ENCODE measurements around the gene CERS1. TPM values are rescaled to one million over a fixed set of nuclear protein-coding genes. Genes with fewer than 3 reads are reported as not detected.
A peak's percentile ranks its signal among the peaks of the same experiment; 100 is the strongest.

Gene CERS1
- polyA plus RNA-seq, 3 donors = not detected

DNA sequence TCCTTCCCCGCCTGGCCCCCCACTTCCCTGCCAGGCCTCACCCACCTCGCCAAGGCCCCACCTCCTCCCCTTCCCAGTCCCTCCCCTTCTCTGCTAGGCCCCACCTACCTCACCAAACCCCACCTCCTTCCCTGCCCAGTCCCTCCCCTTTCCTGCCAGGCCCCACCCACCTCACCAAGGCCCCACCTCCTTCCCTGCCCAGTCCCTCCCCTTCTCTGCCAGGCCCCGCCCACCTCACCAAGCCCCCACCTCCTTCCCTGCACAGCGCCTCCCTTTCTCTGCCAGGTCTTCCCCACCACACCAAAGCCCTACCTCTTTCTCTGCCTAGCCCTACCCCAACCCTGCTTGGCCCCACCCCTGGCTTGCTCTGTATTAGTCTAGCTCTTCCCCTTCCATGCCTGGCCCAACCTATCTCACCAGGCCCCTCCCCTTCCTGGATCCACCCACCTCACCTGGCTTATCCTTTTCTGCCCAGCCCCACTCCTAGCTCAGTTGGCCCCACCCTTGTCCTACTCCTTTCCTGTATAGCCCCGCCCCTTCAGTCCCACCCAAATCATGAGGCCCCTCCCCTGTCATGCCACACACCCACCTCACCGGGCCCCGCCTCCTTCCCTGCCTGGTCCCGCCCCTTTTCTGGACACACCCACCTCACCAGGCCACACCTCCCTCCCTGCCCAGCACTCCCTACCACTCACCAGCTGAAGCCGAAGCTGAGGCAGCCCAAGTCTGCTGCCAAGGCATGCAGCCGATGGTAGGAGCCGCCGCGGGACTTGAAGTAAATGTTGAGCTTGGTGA is 16.2 kb downstream of the CERS1 start:
- H3K4me2 ChIP-seq (replicated peaks; ENCODE audit: extremely low read depth, low read length, poor library complexity, severe bottlenecking) = no peak overlapping the region
- TF ChIP-seq, protein P1, sequence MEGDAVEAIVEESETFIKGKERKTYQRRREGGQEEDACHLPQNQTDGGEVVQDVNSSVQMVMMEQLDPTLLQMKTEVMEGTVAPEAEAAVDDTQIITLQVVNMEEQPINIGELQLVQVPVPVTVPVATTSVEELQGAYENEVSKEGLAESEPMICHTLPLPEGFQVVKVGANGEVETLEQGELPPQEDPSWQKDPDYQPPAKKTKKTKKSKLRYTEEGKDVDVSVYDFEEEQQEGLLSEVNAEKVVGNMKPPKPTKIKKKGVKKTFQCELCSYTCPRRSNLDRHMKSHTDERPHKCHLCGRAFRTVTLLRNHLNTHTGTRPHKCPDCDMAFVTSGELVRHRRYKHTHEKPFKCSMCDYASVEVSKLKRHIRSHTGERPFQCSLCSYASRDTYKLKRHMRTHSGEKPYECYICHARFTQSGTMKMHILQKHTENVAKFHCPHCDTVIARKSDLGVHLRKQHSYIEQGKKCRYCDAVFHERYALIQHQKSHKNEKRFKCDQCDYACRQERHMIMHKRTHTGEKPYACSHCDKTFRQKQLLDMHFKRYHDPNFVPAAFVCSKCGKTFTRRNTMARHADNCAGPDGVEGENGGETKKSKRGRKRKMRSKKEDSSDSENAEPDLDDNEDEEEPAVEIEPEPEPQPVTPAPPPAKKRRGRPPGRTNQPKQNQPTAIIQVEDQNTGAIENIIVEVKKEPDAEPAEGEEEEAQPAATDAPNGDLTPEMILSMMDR (IDR thresholded peaks at IDR 0.05) = no peak
- peaks cover 1 to 8% (median 6%) of the 10 kb centered on the region in 7 donors for H3K9me3 Mint-ChIP-seq
- peaks cover 2% of the 10 kb centered on the region for H3K4me1 Mint-ChIP-seq
- H3K27me3 ChIP-seq (ENCODE audit: control insufficient read depth in 2 of 2, insufficient read depth in 2 of 2, low read length in 2 of 2) = no peaks in the 10 kb centered on the region
- H2AFZ ChIP-seq (ENCODE audit: insufficient read depth, low read depth, low read length, poor library complexity, severe bottlenecking) = no peak overlapping the region
- no peak for DNase-seq
- H3K27ac Mint-ChIP-seq = peak overlapping the region in 2 of 7 donors; percentile 54 to 89
- no peak overlapping the region for H3K4me3 Mint-ChIP-seq
- H3K36me3 ChIP-seq (replicated peaks in 1 of 2; ENCODE audit: control insufficient read depth in 1 of 2, insufficient read depth in 2 of 2, low read length in 2 of 2) = no peaks in the 10 kb centered on the region
- H3K79me2 ChIP-seq (ENCODE audit: insufficient read depth, low read length) = no peaks in the 10 kb centered on the region
- H3K4me3 ChIP-seq (replicated peaks in 1 of 3; ENCODE audit: low read depth in 2 of 3, low read length in 3 of 3) = no peak overlapping the region
- H3K9ac ChIP-seq (ENCODE audit: insufficient read depth, low read length, poor library complexity, severe bottlenecking) = no peak overlapping the region
- no peak overlapping the region for H3K27ac ChIP-seq (ENCODE audit: low read depth in 1 of 2, low read length in 2 of 2)
- WGBS (ENCODE audit: insufficient coverage) = 67% methylated on average over 12 of the region's 13 CpGs
- H4K20me1 ChIP-seq (ENCODE audit: insufficient read depth, low read length) = no peaks in the 10 kb centered on the region
- H3K36me3 Mint-ChIP-seq = no peaks in the 10 kb centered on the region
- intact Hi-C loops (cut with micrococcal nuclease) = no loop called here
- H3K9me3 ChIP-seq (replicated peaks in 1 of 2; ENCODE audit: control insufficient read depth in 1 of 2, insufficient read depth in 1 of 2, low read length in 2 of 2) = no peaks in the 10 kb centered on the region
- H3K27me3 Mint-ChIP-seq (ENCODE audit: low read depth in 3 of 3) = peaks cover 0 to 4% (median 2%) of the 10 kb centered on the region in 3 donors
- H3K4me1 ChIP-seq (ENCODE audit: control insufficient read depth in 1 of 2, insufficient read depth in 2 of 2, low read length in 2 of 2) = no peaks in the 10 kb centered on the region

DNA sequence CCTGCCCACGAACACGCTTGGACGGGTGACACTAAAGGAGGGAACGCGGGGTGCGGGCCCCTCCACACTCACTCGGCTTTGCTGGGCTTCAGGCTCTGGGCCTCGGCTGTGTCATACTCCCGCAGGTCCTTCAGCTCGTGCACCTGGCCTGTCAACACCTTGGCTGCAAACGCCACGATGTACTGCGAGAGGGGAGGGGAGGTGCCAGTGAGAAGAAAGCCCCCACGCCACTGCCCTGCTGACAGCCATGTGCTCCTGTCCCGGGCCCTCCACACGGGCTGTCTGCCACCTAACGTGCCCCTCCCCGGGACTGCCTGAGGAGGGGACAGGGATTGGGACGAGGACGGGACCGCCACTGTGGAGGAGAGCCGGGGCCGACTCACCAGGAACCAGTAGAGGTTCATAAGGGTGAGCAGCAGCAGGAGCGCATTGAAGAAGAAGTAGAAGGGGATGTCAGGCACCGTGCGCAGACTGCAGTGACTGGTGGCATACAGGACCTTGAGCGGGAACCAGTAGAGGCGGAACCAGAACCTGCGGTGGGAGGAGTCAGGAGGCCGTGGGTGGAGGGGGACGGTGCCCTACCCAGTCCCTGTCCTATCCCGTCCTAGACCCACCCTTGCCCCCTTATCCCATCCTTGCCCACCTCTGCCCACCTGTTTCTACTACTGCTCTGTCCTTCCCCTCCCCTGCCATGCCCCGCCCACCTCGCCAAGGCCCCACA is 16.9 kb downstream of the CERS1 start:
- Histone ChIP-seq H3K4me1 (ENCODE audit: control insufficient read depth in 1 of 2, insufficient read depth in 2 of 2, low read length in 2 of 2) (no peaks in the 10 kb centered on the region), H3K9ac (ENCODE audit: insufficient read depth, low read length, poor library complexity, severe bottlenecking) (no peak overlapping the region), H3K36me3 (replicated peaks in 1 of 2; ENCODE audit: control insufficient read depth in 1 of 2, insufficient read depth in 2 of 2, low read length in 2 of 2) (no peaks in the 10 kb centered on the region), H2AFZ (ENCODE audit: insufficient read depth, low read depth, low read length, poor library complexity, severe bottlenecking) (no peak overlapping the region), H3K27ac (ENCODE audit: low read depth in 1 of 2, low read length in 2 of 2) (no peak overlapping the region), H3K79me2 (ENCODE audit: insufficient read depth, low read length) (no peaks in the 10 kb centered on the region), H3K4me2 (replicated peaks; ENCODE audit: extremely low read depth, low read length, poor library complexity, severe bottlenecking) (no peak overlapping the region), H3K27me3 (ENCODE audit: control insufficient read depth in 2 of 2, insufficient read depth in 2 of 2, low read length in 2 of 2) (no peaks in the 10 kb centered on the region), H3K9me3 (replicated peaks in 1 of 2; ENCODE audit: control insufficient read depth in 1 of 2, insufficient read depth in 1 of 2, low read length in 2 of 2) (no peaks in the 10 kb centered on the region), H3K4me3 (replicated peaks in 1 of 3; ENCODE audit: low read depth in 2 of 3, low read length in 3 of 3) (no peak overlapping the region), H4K20me1 (ENCODE audit: insufficient read depth, low read length) (no peaks in the 10 kb centered on the region)
- peaks cover 1 to 8% (median 6%) of the 10 kb centered on the region in 7 donors for H3K9me3 Mint-ChIP-seq
- peaks cover 2% of the 10 kb centered on the region for H3K4me1 Mint-ChIP-seq
- H3K27ac Mint-ChIP-seq = peak overlapping the region in 2 of 7 donors; percentile 42 to 73
- DNase-seq = no peak
- H3K36me3 Mint-ChIP-seq = no peaks in the 10 kb centered on the region
- H3K27me3 Mint-ChIP-seq (ENCODE audit: low read depth in 3 of 3) = peaks cover 2 to 4% (median 3%) of the 10 kb centered on the region in 3 donors
- 94% methylated on average over 26 of the region's 34 CpGs for WGBS (ENCODE audit: insufficient coverage)
- intact Hi-C loops (cut with micrococcal nuclease) = no loop called here
- no peak overlapping the region for H3K4me3 Mint-ChIP-seq
- TF ChIP-seq, protein P1 (IDR thresholded peaks at IDR 0.05) = no peak

Data from CD14-positive monocyte (primary cell).